Measurements from ENCODE around the gene TRIM27. TPM values are rescaled to one million over a fixed set of nuclear protein-coding genes. Genes with fewer than 3 reads are reported as not detected.
A peak's percentile ranks its signal among the peaks of the same experiment; 100 is the strongest.
"Not testable (repeated sequence)": the region's sequence is repeated elsewhere in the genome, so short reads cannot be mapped to it uniquely, and the experiment has no call there.

TRIM27 gene, protein sequence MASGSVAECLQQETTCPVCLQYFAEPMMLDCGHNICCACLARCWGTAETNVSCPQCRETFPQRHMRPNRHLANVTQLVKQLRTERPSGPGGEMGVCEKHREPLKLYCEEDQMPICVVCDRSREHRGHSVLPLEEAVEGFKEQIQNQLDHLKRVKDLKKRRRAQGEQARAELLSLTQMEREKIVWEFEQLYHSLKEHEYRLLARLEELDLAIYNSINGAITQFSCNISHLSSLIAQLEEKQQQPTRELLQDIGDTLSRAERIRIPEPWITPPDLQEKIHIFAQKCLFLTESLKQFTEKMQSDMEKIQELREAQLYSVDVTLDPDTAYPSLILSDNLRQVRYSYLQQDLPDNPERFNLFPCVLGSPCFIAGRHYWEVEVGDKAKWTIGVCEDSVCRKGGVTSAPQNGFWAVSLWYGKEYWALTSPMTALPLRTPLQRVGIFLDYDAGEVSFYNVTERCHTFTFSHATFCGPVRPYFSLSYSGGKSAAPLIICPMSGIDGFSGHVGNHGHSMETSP
- 87.3 and 89.5 TPM in 2 replicates for total RNA-seq (2014; rRNA removed; shearing (Covaris generic))
- 68.2 and 68.5 TPM in 2 replicates for polyA plus RNA-seq (2015; cell fraction: cytosol; rRNA removed)
- 148 and 152 TPM in 2 replicates for polyA plus RNA-seq (2015; cell fraction: nucleus; rRNA removed)

DNA sequence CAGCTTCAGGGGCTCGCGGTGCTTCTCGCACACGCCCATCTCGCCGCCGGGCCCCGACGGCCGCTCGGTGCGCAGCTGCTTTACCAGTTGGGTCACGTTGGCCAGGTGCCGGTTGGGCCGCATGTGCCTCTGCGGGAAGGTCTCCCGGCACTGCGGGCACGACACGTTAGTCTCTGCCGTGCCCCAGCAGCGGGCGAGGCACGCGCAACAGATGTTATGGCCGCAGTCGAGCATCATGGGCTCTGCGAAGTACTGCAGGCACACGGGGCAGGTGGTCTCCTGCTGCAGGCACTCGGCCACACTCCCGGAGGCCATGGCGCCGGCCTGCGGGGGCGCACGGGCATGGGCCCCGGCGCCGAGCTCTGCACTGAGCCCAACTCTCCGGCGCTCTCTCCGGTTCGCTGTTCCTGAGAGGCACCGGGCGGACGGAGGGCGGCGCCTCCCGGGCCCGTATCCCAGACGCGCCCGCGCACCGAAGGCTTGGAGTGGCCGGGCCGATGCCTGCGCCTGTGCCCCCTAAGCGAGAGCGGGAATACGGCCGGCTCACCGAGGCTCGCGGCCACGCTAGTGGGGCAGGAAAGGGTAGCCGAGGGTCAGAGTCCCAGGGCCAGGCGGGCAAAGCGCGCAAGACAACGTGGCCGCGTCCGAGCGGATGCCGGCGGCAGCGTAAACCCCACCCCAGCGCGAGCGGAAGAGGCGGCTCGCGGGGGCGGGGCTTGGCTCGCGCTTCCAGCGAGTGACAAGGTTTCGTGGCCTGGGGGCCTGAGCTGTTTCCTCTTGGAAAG lies at the start of gene TRIM27:
TSS of gene TRIM27 (minus strand) at position 668 of the 785 bp plus-strand sequence. CDS start at position 315, 353 bp downstream.
- DNase-seq (ENCODE audit: low read depth) = peak; percentile 88

DNA sequence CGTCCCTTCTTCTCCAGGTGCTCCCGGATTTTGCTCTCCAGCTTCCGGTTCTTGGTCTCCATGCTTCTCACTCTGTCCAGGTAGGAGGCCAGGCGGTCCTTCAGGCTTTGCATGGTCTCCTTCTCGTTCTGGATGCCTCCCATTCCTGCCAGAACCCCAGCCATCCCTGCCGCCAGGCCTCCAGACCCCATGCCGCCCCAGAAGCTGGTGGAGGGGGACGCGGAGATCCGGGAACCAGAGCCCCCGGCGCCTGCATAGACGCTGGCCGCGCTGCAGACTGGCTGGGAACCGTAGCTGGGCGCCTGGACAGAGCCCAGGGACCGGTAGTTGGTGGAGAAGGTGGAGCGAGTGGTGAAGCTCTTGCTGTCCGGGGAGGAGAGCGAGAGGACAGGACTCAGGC lies 46.3 kb upstream of the TRIM27 start:
- not testable (repeated sequence) for DNase-seq (ENCODE audit: low read depth)

DNA sequence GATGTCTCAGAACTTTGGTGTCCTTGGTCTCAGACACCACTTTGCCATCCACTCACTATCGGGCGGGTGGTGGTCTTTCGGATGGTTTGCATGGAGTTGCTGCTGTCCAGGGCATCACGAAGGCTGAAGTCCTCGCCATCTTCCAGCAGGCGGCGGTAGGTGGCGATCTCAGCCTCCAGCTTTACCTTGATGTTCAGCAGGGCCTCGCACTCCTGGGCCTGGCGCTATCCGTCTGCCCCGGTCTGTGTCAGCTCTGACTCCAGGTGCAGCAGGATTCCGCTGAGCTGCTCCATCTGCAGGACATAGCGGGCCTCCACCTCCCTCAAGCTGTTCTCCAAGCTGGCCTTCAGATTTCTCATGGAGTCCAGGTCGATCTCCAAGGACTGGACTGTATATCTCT lies 45.3 kb upstream of the TRIM27 start:
- no peak for DNase-seq (ENCODE audit: low read depth)

DNA sequence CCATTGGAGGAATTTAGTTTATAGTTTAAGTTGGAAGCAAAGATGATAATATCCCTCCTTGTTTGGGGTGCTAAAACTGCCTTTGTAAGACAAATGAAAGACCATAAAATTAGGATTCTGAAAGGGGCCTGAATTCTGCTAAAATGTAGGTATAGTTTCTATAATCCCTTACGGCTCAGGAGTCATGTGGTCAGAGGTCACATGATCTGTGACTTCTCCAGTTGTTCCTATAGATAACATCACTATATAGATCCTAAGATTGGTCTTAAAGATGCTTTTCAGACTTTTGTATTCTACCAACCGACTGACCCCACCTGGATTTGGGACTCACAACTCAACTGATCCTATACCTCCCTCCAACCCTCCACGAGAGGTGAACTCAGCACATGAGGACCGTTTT lies 44.7 kb upstream of the TRIM27 start:
- DNase-seq (ENCODE audit: low read depth) = no peak

DNA sequence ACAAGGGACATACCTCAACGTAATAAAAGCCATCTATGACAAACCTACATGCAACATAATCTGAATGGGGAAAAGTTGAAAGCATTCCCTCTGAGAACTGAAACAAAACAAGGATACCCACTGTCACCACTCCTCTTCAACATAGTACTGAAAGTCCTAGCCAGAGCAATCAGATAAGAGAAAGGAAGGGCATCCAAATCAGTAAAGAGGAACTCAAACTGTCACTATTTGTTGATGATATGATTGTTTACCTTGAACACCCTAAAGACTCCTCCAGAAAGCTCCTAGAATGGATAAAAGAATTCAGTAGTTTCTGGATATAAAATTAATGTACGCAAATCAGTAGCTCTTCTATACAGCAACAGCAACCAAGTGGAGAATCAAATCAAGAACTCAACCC lies 41.9 kb upstream of the TRIM27 start:
- DNase-seq (ENCODE audit: low read depth) = no peak

DNA sequence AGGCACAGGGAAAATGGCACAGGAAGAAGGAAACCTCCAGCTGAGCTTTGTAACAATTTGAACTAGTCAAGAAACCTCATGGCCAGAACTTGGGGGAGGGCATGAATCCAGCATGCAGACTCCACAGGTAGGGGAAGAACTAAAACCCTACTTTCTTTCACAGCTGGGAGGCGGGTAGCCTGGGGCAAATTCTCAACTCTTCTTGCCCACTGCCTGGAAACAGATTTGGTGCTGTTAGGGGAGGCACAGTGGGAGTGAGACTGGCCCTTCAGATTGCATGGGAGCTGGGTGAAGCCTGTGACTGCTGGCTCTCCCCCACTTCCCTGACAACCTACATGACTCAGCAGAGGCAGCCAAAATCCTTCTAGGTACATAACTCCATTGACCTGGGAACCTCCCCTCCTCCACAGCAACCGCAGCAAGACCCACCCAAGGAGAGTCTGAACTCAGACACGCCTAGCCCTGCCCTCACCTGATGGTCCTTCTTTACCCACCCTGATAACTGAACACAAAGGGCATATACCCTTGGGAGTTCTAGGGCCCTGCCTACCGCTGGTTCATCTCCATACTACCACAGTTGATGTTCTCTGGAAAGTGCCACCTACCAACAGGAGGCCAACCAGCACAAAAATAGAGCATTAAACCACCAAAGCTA lies 37.2 kb upstream of the TRIM27 start:
- no peak for DNase-seq (ENCODE audit: low read depth)

DNA sequence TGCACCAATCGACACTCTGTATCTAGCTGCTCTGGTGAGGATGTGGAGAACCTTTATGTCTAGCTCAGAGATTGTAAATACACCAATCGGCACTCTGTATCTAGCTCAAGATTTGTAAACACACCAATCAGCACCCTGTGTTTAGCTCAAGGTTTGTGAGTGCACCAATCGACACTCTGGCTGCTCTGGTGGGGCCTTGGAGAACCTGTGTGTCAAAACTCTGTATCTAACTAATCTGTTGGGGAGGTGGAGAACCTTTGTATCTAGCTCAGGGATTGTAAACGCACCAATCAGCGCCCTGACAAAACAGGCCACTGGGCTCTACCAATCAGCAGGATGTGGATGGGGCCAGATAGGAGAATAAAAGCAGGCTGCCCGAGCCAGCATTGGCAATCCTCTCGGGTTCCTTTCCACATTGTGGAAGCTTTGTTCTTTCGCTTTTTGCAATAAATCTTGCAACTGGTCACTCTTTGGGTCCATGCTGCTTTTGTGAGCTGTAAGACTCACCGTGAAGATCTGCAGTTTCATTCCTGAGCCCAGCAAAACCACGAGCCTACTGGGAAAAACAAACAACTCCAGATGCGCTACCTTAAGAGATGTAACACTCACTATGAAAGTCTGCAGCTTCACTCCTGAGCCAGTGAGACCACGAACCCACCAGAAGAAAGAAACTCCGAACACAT lies 34.9 kb upstream of the TRIM27 start:
- DNase-seq (ENCODE audit: low read depth) = peak; percentile 69

DNA sequence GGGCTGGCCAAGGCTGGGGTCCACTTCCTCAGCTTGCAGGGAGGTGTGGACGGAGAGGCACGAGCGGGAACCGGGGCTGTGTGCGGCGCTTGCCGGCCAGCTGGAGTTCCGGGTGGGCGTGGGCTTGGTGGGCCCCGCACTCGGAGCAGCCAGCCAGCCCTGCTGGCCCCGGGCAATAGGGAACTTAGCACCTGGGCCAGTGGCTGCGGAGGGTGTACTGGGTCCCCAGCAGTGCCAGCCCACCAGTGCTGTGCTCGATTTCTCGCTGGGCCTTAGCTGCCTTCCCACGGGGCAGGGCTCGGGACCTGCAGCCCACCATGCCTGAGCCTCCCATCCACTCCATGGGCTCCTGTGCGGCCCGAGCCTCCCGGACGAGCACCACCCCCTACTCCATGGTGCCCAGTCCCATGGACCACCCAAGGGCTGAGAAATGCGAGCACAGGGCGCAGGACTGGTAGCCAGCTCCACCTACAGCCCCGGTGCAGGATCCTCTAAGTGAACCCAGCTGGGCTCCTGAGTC lies 34.1 kb upstream of the TRIM27 start:
- DNase-seq (ENCODE audit: low read depth) = peak; percentile 33

DNA sequence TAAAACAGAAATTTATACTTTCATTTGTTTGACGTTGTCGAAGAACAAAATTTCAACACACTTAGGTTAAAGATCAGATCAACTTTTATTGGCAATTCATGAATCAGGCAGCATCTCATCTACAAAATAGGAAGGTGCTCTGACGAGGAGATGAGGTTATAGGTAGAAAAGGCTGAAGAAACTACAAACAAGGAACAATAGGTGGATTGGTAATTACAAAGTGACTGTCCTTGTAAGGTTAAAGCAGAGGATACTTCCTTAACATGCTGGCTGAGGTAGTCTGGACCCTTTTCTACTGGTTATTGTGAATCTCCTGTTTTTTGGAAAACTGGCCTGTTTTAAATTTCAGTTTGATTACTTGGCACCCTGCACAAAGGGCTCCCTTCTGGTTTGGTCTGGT lies 32.5 kb upstream of the TRIM27 start:
- DNase-seq (ENCODE audit: low read depth) = no peak

DNA sequence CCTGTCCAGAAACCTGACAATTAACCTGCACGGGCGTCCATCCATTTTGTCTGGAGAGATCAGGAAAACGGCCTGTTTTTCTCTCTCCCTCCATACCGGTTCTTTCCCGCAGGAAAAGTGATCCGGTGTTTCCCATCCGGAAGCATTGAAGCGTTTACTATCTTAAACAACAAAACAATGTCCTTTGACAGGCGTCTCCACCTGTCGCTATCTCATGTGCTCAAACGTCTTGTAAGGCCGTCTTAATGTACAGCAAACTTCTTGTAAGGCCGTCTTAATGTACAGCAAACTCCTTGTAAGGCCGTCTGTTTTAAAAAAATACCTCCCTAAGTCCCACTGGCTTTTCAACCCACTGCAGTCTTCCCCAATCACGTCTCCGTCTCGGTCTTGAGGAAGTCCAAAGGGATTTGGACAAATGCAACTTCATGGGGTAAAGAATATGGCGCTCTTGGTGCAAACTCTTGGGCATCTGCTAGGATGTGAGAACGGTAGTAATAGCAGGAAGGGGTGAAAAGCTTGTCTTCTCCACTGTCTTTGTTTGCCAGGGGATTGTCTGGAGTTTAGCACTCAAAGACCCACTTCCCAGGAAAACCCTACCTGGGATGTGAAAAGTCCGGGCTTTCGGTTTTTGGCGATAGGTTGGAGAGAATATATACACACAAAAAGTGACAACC lies 29.9 kb upstream of the TRIM27 start:
- DNase-seq (ENCODE audit: low read depth) = peak; percentile 30

DNA sequence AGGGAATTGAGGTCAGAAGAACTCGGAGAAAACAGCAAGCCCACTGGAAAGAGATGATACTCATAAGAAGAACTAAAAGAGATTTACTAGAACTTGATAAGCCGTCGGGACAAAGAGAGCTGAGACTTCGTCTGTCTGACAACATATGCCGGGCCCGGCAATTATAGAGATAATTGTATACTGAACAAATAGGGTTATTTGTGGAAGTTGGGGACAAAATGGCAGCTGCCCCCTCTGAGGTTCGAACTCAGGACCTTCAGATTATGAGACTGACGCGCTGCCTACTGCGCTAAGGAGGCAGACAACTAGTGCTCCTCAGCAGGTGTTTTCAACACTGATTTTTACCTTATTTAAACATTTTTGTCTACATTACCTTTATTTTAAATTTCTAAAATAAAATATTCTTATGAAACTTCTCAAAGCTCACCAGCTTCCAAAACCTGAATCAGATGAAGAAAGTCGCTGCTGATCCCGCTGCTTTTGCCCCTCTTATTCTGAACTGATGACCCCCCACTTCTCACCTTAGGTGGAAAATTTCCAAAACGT lies 29.3 kb upstream of the TRIM27 start:
- peak; percentile 76 for DNase-seq (ENCODE audit: low read depth)

DNA sequence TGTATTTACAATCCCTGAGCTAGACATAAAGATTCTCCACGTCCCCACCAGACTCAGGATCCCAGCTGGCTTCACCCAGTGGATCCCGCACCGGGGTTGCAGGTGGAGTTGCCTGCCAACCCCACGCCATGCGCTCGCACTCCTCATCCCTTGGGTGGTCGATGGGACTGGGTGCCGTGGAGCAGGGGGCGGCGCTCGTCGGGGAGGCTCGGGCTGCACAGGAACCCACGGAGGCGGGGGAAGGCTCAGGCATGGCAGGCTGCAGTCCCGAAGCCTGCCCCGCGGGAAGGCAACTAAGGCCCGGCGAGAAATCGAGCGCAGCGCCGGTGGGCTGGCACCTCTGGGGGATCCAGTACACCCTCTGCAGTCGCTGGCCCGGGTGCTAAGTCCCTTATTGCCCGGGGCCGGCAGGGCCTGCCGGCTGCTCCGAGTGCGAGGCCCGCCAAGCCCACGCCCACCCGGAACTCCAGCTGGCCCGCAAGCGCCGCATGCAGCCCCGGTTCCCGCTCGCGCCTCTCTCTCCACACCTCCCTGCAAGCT lies 25.9 kb upstream of the TRIM27 start:
- DNase-seq (ENCODE audit: low read depth) = not testable (repeated sequence)

DNA sequence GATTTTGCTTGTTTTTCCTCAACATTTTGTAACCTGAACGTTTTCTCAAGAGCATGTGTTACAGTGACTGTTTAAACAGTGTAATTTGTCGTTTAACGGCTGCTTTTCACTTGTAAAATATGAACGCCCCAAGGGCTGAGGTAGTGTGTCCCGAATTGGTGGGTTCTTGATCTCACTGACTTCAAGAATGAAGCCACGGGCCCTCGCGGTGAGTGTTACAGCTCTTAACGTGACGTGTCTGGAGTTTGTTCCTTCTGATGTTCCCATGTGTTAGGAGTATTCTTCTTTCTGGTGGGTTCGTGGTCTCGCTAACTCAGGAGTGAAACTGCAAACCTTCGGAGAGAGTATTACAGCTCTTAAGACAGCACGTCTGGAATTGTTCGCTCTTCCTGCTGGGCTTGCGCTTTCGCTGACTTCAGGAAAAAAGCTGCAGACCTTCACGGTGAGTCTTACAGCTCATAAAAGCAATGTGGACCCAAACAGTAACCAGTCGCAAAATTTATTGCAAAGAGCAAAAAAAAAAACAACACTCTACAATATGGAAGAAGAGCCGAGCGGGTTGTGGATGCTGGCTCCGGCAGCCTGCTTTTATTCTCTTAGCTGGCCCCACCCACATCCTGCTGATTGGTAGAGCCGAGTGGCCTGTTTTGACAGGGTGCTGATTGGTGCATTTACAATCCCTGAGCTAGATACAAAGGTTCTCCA lies 25.1 kb upstream of the TRIM27 start:
- peak; percentile 33 for DNase-seq (ENCODE audit: low read depth)

DNA sequence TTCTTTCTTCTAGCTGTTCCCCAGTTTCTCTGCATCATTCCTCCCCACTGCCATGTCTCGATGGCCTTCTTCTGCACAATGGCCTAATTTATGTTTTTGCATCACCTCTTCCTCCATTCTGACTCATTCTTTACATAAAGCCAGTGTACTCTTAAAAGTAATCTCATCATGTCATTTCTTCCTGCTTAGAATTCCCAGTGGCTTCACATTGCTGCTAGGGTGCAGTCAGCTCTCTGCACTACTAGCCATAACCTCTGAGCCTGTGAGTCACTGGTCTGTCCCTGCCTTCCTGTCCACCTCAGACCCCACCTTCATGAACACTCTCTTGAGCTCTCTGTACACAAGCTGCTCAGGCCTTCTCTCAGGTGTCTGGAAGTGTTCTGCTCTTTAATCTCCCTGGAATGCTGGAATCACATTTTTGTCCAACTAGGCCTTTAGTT lies 24.1 kb upstream of the TRIM27 start:
- peak; percentile 91 for DNase-seq (ENCODE audit: low read depth)

DNA sequence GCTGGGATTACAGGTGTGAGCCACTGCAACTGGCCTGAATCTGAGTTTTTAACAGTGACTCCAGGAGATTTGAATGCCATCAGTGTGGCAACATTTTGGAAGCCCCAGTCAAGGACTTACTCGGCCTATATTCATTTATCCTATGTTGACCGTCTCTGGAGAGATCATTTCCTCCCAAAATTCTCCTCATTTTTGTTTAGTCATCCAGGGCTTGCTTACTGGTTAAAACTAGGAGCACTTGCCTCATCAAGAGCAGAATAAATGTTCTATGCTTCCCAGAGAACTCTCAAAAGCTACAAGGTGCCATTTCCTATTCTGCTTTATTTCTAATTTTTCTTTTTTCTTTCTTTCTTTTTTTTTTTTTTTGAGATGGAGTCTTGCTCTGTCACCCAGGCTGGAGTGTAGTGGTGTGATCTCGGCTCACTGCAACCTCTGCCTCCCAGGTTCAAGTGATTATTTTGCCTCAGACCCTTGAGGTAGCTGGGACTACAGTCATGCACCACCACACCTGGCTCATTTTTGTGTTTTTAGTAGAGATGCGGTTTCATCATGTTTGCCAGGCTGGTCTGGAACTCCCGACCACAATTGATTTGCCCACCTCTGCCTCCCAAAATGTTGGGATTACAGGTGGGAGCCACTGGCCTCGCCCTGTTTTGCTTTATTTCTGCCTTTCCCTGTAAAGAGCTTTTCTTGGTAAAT lies 23.4 kb upstream of the TRIM27 start:
- no peak for DNase-seq (ENCODE audit: low read depth)

DNA sequence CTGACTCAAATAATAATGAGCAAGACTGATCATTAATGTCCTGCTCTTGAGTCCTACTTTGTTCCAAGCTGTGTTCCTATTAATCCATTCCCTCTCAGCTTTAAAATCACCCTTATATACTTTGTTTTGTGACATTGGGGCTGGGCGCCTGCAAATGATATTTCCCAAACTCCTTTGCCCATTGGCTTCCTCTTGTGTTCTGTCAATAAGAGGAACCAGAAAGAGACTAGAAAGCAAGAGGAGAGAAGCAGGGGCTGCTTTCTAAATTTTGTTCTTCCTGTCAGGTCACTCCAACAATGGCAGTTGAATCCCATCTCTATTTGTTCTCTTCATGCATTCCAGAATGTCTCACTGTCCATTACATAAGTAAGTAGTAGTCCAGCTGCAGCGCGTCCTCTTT lies 21.6 kb upstream of the TRIM27 start:
- no peak for DNase-seq (ENCODE audit: low read depth)

DNA sequence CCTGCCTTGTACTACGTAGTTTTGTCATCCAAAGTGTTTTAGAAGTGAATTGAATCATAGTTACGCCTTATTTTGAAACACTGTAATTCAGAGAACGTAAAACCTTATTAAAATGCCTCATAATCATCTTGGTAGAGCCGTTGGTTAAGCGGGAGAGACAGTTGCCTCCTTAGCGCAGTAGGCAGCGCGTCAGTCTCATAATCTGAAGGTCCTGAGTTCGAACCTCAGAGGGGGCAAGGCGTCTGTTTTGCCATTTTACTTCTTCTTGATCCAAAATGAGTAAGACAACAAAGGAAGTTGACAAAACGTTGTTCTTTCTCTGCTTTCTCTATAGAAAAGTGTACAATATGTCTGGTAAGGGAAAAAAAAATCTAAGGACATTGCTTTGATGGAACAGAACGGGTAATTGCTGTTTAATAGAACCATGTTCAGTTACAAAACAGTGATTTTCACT lies 20.7 kb upstream of the TRIM27 start:
- peak; percentile 80 for DNase-seq (ENCODE audit: low read depth)

Measured in HT1080 (cell line).